ENCODE measurements around the gene SURF4.

The SURF4 gene

GRCh38 chr9:133417541-133418461 lies 41.9 kb upstream of the SURF4 start, which contains the start of gene REXO4:
Gene REXO4, minus strand, starts transcription at chr9:133418010. Its CDS starts 166 bp downstream, at chr9:133417844.
- TF ChIP-seq CTCF (IDR thresholded peaks at IDR 0.05) = no peak

GRCh38 chr9:133415170-133415569 lies 39.3 kb upstream of the SURF4 start:
- no peak for TF ChIP-seq CTCF (IDR thresholded peaks at IDR 0.05)

GRCh38 chr9:133408042-133408441 lies 32.2 kb upstream of the SURF4 start:
- TF ChIP-seq CTCF (IDR thresholded peaks at IDR 0.05) = no peak

- peak; percentile 98 for TF ChIP-seq CTCF (IDR thresholded peaks at IDR 0.05)
Measured at GRCh38 chr9:133406480-133407307, 30.8 kb upstream of the SURF4 start.

- no peak for TF ChIP-seq CTCF (IDR thresholded peaks at IDR 0.05)
Measured at GRCh38 chr9:133405508-133406438, 29.9 kb upstream of the SURF4 start.

GRCh38 chr9:133404454-133405002 lies 28.7 kb upstream of the SURF4 start:
- no peak for TF ChIP-seq CTCF (IDR thresholded peaks at IDR 0.05)
